ENCODE measurements around the gene YKT6. TPM values are rescaled to one million over a fixed set of nuclear protein-coding genes. Genes with fewer than 3 reads are reported as not detected.

Gene YKT6
- total and polyA plus RNA-seq, 2 donors (not counting 3 experiments of a cell fraction or from before 2014, with no cell fraction given), result 117 to 120 TPM

DNA sequence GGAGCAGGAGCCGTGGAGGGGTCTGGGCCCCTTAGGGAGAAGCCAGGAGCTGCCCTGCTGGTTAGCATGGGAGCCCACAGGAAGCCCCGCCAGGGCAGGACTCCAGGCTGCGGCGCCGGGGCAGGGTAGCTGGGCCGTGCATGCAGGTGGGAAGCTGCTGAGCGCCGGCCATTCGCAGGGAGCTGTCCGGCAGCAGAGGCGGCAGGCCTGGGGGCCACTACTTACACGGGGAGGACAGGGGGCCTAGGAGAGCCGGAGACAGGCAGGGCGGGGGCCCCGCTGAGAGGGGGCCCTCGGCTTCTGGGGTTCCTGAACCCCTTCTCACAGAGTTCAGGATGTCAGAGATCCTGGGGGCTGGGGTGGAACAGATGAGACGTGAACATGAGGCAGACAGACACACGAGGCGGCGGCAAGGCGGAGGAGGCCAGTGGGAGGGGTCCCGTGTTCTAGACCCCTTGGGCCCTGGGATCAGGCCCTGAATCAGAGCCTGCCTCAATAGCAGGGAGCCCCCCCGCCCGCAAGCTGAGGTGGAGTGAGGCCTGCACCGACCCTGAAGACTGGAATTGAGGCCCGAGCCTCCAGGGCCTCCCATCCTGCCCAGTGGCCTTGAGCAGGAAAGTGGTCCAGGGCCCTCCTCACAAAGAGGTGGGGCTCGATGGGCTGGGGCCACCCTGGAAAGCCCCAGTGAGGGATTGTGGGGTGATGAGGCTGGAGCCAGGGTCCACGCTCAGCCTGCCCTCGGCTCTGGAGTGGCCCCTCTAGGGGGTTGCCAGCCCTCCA lies 28.0 kb downstream of the YKT6 start:
- dilution Hi-C loops (cut with MboI; ENCODE audit: extremely low pct_ligation_motif_present, low sequenced_read_pairs) (no loop called here), intact Hi-C loops (cut with micrococcal nuclease) (no loop called here)
- FAIRE-seq (no peak), DNase-seq (ENCODE audit: low read depth, low spot score) (no peak)
- Histone ChIP-seq H4K20me1 (replicated peaks; ENCODE audit: control insufficient read depth, extremely low read depth, insufficient read depth, low read length) (no peaks in the 10 kb centered on the region), H3K9me1 (replicated peaks; ENCODE audit: control insufficient read depth, extremely low read depth, insufficient read depth, low read length) (no peaks in the 10 kb centered on the region), H3K27me3 (ENCODE audit: control insufficient read depth in 2 of 2, insufficient read depth in 2 of 2, low read length in 2 of 2) (no peaks in the 10 kb centered on the region), H3K4me1 (ENCODE audit: control insufficient read depth, extremely low read depth, insufficient read depth, low read length) (no peaks in the 10 kb centered on the region), H3K27ac (ENCODE audit: insufficient read depth, low read depth, low read length) (no peak overlapping the region), H3K9me3 (replicated peaks; ENCODE audit: control insufficient read depth, insufficient read depth, low read length) (no peaks in the 10 kb centered on the region), H3K4me3 (replicated peaks in 1 of 3; ENCODE audit: insufficient read depth in 1 of 3, low read depth in 1 of 3, low read length in 3 of 3) (no peak overlapping the region), H3K36me3 (ENCODE audit: control insufficient read depth in 2 of 2, extremely low read depth in 1 of 2, insufficient read depth in 2 of 2, low read length in 2 of 2) (no peaks in the 10 kb centered on the region), H3K9ac (replicated peaks; ENCODE audit: extremely low read depth, insufficient read depth, low read length) (no peak overlapping the region), H3K4me2 (ENCODE audit: insufficient read depth, low read length) (no peak overlapping the region), H2AFZ (ENCODE audit: low read depth, low read length) (no peak overlapping the region), H3K79me2 (ENCODE audit: control insufficient read depth, insufficient read depth, low read length) (no peaks in the 10 kb centered on the region)
- TF ChIP-seq EZH2 (IDR thresholded peaks at IDR 0.05; ENCODE audit: borderline replicate concordance, low read depth, low read length, severe bottlenecking) (no peak), MYC (IDR thresholded peaks at IDR 0.05; ENCODE audit: low read depth, low read length) (no peak)
- TF ChIP-seq, protein P1, sequence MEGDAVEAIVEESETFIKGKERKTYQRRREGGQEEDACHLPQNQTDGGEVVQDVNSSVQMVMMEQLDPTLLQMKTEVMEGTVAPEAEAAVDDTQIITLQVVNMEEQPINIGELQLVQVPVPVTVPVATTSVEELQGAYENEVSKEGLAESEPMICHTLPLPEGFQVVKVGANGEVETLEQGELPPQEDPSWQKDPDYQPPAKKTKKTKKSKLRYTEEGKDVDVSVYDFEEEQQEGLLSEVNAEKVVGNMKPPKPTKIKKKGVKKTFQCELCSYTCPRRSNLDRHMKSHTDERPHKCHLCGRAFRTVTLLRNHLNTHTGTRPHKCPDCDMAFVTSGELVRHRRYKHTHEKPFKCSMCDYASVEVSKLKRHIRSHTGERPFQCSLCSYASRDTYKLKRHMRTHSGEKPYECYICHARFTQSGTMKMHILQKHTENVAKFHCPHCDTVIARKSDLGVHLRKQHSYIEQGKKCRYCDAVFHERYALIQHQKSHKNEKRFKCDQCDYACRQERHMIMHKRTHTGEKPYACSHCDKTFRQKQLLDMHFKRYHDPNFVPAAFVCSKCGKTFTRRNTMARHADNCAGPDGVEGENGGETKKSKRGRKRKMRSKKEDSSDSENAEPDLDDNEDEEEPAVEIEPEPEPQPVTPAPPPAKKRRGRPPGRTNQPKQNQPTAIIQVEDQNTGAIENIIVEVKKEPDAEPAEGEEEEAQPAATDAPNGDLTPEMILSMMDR (IDR thresholded peaks at IDR 0.05; ENCODE audit: extremely low read depth in 1 of 2, insufficient read depth in 1 of 2, low read depth in 1 of 2, low read length in 2 of 2), result no peak
- ChIA-PET POLR2A (no interaction called here), CTCF (interaction anchor here (1.1 kb wide), 1 partner anchor 12 kb away, joined by 3 read pairs; no protein-coding TSS in a partner anchor)
- no TSS peak for BruUV-seq (replicated peaks)

DNA sequence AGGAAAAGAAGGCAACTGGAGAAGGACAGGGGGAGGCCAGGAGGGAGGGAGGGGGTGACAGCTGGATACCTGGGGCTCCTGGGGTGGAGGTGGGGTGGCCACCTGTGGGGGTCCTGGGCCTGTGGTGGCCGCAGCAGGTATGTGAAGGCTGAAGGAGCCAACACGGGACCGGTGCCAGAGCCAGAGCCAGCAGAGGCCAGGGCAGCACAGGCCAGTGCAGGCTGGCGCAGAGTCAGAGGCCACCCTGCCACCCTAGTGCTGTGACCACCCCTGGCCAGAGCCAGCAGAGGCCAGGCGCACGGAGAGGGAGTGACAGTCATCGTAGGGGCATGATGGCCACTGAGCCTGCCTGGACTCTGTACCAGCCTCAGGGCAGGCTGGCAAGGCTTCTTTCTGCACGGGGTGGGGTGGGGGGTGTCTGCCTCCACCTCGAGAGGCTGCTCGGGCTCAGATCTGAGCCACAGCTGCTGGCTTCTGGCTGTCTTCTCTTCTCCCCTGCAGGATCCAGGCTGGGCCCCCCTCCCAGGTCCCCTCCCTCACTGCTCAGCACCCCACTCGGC lies 28.8 kb downstream of the YKT6 start:
- no TSS peak for BruUV-seq (replicated peaks)
- Histone ChIP-seq H3K4me1 (ENCODE audit: control insufficient read depth, extremely low read depth, insufficient read depth, low read length) (no peaks in the 10 kb centered on the region), H3K9ac (replicated peaks; ENCODE audit: extremely low read depth, insufficient read depth, low read length) (no peak overlapping the region), H2AFZ (ENCODE audit: low read depth, low read length) (no peak overlapping the region), H3K79me2 (ENCODE audit: control insufficient read depth, insufficient read depth, low read length) (no peaks in the 10 kb centered on the region), H3K27ac (ENCODE audit: insufficient read depth, low read depth, low read length) (no peak overlapping the region), H3K9me3 (replicated peaks; ENCODE audit: control insufficient read depth, insufficient read depth, low read length) (no peaks in the 10 kb centered on the region), H3K4me3 (replicated peaks in 1 of 3; ENCODE audit: insufficient read depth in 1 of 3, low read depth in 1 of 3, low read length in 3 of 3) (no peak overlapping the region), H4K20me1 (replicated peaks; ENCODE audit: control insufficient read depth, extremely low read depth, insufficient read depth, low read length) (no peaks in the 10 kb centered on the region), H3K9me1 (replicated peaks; ENCODE audit: control insufficient read depth, extremely low read depth, insufficient read depth, low read length) (no peaks in the 10 kb centered on the region), H3K4me2 (ENCODE audit: insufficient read depth, low read length) (no peak overlapping the region), H3K36me3 (ENCODE audit: control insufficient read depth in 2 of 2, extremely low read depth in 1 of 2, insufficient read depth in 2 of 2, low read length in 2 of 2) (no peaks in the 10 kb centered on the region), H3K27me3 (ENCODE audit: control insufficient read depth in 2 of 2, insufficient read depth in 2 of 2, low read length in 2 of 2) (no peaks in the 10 kb centered on the region)
- FAIRE-seq (no peak), DNase-seq (ENCODE audit: low read depth, low spot score) (no peak)
- TF ChIP-seq JUN (IDR thresholded peaks at IDR 0.05; ENCODE audit: borderline replicate concordance, insufficient read depth, insufficient read length, low read depth) (no peak), EZH2 (IDR thresholded peaks at IDR 0.05; ENCODE audit: borderline replicate concordance, low read depth, low read length, severe bottlenecking) (no peak), POLR2AphosphoS5 (IDR thresholded peaks at IDR 0.05; ENCODE audit: insufficient read depth, low read depth, low read length) (no peak), MYC (IDR thresholded peaks at IDR 0.05; ENCODE audit: low read depth, low read length) (no peak), POLR2A (IDR thresholded peaks at IDR 0.05; ENCODE audit: low read depth, low read length) (no peak)
- TF ChIP-seq, protein P2, sequence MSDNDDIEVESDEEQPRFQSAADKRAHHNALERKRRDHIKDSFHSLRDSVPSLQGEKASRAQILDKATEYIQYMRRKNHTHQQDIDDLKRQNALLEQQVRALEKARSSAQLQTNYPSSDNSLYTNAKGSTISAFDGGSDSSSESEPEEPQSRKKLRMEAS (IDR thresholded peaks at IDR 0.05; ENCODE audit: insufficient read depth, insufficient read length), result no peak
- dilution Hi-C loops (cut with MboI; ENCODE audit: extremely low pct_ligation_motif_present, low sequenced_read_pairs) (no loop called here), intact Hi-C loops (cut with micrococcal nuclease) (no loop called here)
- ChIA-PET POLR2A (no interaction called here), CTCF (interaction anchor here (1.8 kb wide), 1 partner anchor 11 kb away, joined by 6 read pairs; no protein-coding TSS in a partner anchor)

Measured in endothelial cell of umbilical vein (primary cell).